ENCODE measurements around the gene BATF.

- TF ChIP-seq CTCF (conservative IDR thresholded peaks at IDR 0.05; ENCODE audit: low read length) = no peak
- no peak for TF ChIP-seq EZH2phosphoT487 (IDR thresholded peaks at IDR 0.05; ENCODE audit: borderline replicate concordance, low read depth, low read length)
These were observed 57.1 kb downstream of the BATF start for GRCh38 chr14:75579338-75579864.
